Stimulated activated CD8-positive, alpha-beta memory T cell treated with anti-CD3 and anti-CD28 coated beads, Interleukin-2, amount 100 ng/mL, for 1 hour (primary cell): ENCODE data around the gene MAP3K10.

Experiments
- DNase-seq, 2 donors: peaks; one replicate each; pipeline ENCODE4 v3.0.0-alpha.2; 2020; ENCODE audit warnings: low read depth in 2 of 2

Gene MAP3K10

DNA sequence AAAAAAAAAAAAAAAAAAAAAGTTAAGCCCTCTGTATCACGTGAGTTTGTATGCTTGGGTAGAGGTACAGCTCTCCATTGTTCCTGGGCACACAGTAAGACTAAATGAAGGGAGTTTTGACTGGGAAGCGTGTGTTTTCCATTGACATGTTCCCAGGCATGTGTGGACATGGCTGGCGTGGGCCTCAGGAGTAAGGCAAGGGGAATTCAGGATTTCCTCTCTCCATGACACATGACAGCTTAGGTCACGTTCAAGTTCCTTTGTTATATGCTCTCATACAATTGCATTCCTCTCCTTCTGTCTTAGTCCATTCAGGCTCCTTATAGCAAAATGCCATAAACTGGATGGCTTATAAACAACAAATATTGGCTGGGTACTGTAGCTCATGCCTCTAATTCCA is 17.1 kb upstream of the MAP3K10 start:
- DNase-seq, result no peak

DNA sequence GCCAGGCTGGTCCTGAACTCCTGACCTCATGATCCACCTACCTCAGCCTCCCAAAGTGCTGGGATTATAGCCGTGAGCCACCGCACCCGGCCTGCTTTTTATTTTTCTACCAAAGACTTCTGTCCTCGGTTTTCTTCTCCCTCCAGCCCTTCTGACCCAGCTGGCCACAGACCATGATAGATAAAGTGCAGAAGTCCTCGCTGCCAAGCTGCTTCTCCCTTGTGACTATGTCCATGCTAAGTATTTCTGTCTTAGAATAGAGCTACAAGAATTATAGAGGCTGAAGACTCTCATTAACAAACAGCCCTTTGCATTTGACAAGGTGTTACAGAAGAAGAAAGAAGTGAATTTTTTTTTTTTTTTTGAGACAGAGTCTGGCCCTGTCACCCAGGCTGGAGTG is 15.4 kb upstream of the MAP3K10 start:
- no peak for DNase-seq

GRCh38 chr19:40177286-40178070 is 13.7 kb upstream of the MAP3K10 start:
- DNase-seq, result no peak

DNA sequence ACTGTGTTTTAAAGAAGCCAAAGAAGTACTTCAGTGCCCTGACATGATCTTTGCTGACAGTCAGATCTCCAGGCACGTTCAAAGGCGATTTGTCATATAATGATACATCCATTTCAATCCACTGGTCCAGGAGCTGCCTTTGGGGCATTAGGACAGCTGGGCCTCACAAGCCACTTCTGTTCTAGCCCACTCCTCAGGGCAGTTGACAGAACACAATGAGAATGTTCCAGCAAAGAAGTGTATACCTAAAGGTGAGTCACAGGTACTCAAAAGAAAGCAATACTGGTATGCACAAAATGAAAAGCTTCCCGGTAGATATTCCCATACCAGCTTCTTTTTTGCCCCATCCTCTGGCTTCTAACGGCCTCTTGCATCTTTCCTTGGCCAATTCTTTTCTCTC is 12.5 kb upstream of the MAP3K10 start:
- DNase-seq, result no peak

GRCh38 chr19:40184273-40184672 is 7.0 kb upstream of the MAP3K10 start:
- no peak for DNase-seq

GRCh38 chr19:40191836-40192646 is 815 bp downstream of the MAP3K10 start:
- no peak for DNase-seq

GRCh38 chr19:40192758-40193586 is 1.7 kb downstream of the MAP3K10 start:
- DNase-seq, result no peak

DNA sequence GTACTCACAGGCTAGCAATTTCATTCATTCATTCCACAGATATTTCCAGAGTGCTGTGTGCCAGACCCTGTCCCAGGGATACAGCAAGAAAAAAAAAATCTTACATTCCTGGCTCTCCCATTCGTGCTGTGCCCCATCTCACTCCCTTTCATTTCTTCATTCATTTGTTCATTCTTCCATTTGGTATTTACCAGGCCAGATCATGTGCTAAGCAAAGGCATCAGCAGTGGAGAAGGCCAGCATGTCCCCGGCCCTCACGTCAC is 2.3 kb downstream of the MAP3K10 start:
- no peak for DNase-seq

- no peak for DNase-seq
Observed at GRCh38 chr19:40198272-40198990, 7.2 kb downstream of the MAP3K10 start.

DNA sequence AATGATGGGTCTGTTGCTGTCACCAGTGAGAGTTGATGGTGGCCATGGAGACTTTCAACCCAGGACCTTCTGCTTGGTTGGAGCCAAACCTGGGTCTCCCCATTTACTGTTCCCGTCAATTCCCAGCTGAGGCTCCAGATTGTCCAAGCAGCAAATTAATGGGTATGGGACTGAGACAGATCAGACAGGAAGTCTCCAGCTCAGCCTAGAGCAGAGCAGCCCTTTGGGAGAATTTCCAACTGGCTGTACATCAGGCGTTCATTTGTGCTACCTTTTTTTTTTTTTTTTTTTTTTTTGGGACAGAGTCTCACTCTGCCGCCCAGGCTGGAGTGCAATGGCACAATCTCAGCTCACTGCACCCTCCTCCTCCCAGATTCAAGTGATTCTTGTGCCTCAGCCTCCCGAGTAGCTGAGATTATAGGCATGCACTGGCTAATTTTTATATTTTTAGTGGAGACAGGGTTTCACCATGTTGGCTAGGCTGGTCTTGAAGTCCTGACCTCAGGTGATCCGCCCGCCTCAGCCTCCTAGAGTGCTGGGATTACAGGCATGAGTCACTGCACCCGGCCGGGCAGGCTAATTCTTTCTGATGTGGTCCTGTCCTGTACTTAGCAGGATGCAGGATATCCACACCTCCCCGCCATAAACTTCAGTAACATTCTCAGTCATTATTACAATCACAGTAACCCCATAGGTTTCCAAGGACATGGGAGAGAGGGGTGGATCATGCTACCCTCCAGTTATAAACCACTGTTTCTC is 9.3 kb downstream of the MAP3K10 start:
- no peak for DNase-seq

DNA sequence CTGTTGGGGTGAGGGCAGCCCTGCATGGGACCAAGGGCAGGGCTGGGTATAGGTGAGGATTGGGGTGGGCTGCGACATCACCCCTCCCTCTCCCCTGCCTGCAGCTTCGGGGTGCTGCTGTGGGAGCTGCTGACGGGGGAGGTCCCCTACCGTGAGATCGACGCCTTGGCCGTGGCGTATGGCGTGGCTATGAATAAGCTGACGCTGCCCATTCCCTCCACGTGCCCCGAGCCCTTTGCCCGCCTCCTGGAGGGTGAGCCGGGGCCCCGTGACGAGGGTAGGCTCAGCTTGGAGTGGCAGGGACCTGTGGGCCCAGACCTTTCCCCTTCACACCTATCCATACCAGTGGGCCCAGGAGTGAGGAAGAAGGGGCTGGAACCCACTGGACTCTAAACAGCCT is 13.2 kb downstream of the MAP3K10 start:
- DNase-seq, result no peak

DNA sequence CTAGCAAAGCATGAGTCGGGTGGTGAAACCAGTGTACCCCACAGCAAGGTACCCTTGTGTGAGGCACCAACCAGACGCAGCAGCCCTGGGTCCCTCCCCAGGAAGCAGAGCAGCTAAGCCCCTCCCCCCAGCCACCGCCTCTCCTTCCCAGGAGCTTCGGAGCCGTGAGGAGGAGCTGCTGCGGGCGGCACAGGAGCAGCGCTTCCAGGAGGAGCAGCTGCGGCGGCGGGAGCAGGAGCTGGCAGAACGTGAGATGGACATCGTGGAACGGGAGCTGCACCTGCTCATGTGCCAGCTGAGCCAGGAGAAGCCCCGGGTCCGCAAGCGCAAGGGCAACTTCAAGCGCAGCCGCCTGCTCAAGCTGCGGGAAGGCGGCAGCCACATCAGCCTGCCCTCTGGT is 14.5 kb downstream of the MAP3K10 start:
- DNase-seq, result no peak

DNA sequence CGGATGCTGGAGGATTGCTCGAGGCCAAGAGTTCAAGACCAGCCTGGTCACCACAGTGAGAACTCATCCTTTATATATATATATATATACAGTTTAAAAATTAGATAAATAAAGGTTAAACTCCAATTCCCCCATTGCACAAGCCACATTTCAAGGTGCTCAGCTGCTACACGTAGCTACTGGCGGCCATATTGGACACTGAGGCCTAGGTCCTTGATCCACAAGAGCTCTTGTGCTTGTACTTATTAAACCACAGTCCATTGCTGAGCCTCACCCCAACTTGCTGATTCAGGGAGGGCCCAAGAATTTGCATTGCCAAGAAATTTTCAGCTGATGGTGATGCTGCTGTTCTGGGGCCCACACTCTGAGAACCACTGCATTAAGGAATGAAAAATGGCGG is 17.4 kb downstream of the MAP3K10 start:
- DNase-seq, result no peak

- DNase-seq, result no peak
Observed at GRCh38 chr19:40210889-40211288, 19.7 kb downstream of the MAP3K10 start.

DNA sequence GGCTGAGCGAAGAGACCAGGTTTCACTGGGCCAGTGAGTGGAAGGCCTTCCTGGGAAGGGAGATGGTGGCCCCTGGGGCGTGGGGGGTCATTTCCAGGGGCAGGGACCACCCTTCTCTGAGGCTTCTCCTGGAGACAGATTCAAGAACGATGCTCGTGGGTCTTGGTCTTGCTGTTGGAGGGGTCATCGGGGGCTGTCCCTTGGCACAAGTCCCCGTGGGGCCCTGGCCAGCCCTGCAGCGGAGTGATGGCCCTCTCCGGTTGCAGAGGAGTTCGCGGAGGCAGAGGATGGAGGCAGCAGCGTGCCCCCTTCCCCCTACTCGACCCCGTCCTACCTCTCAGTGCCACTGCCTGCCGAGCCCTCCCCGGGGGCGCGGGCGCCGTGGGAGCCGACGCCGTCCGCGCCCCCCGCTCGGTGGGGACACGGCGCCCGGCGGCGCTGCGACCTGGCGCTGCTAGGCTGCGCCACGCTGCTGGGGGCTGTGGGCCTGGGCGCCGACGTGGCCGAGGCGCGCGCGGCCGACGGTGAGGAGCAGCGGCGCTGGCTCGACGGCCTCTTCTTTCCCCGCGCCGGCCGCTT is 22.1 kb downstream of the MAP3K10 start:
- DNase-seq, result no peak

- no peak for DNase-seq
Observed at GRCh38 chr19:40213882-40214570, 22.8 kb downstream of the MAP3K10 start.

DNA sequence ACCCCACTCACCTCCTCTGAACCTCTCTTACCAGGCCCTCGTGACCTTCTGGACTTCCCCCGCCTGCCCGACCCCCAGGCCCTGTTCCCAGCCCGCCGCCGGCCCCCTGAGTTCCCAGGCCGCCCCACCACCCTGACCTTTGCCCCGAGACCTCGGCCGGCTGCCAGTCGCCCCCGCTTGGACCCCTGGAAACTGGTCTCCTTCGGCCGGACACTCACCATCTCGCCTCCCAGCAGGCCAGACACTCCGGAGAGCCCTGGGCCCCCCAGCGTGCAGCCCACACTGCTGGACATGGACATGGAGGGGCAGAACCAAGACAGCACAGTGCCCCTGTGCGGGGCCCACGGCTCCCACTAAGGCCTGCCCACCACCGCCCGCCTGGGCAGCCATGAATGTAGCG is 23.7 kb downstream of the MAP3K10 start:
- no peak for DNase-seq

GRCh38 chr19:40216013-40216776 is 25.0 kb downstream of the MAP3K10 start:
- no peak for DNase-seq

- no peak for DNase-seq
Observed at GRCh38 chr19:40216777-40217026, 25.5 kb downstream of the MAP3K10 start.
